ENCODE data around the gene RCN1.

RCN1 gene

GRCh38 chr11:32045456-32045855, 45.4 kb upstream of the RCN1 start:
- ATAC-seq (ENCODE audit: insufficient read depth, low read depth) (no peak), DNase-seq (no peak)
- Histone ChIP-seq H3K36me3 (ENCODE audit: insufficient read depth, low read length) (no peaks in the 10 kb centered on the region), H3K4me1 (ENCODE audit: insufficient read depth, low read length) (no peaks in the 10 kb centered on the region), H4K20me1 (ENCODE audit: insufficient read depth, low read length) (no peaks in the 10 kb centered on the region), H3K27me3 (ENCODE audit: insufficient read depth, low read length, poor library complexity) (peaks cover 3% of the 10 kb centered on the region), H3K9me3 (ENCODE audit: insufficient read depth, low read length, severe bottlenecking) (no peaks in the 10 kb centered on the region), H3K79me2 (ENCODE audit: insufficient read depth, low read length) (no peaks in the 10 kb centered on the region), H3K27ac (ENCODE audit: low read length) (no peak overlapping the region), H3K4me2 (ENCODE audit: insufficient read depth, low read length) (no peak overlapping the region), H2AFZ (ENCODE audit: low read depth, low read length) (no peak overlapping the region), H3K4me3 (ENCODE audit: low read depth in 1 of 2, low read length in 2 of 2) (no peak overlapping the region), H3K9ac (ENCODE audit: low read depth, low read length) (no peak overlapping the region)
- TF ChIP-seq EZH2 (IDR thresholded peaks at IDR 0.05; ENCODE audit: borderline replicate concordance, low read depth, low read length, severe bottlenecking): no peak
- no peak for TF ChIP-seq CTCF (IDR thresholded peaks at IDR 0.05; ENCODE audit: borderline replicate concordance, extremely low read depth, low read length, poor library complexity, severe bottlenecking)

- H3K27me3 ChIP-seq (ENCODE audit: insufficient read depth, low read length, poor library complexity): peaks cover 16% of the 10 kb centered on the region
- no peaks in the 10 kb centered on the region for H3K9me3 ChIP-seq (ENCODE audit: insufficient read depth, low read length, severe bottlenecking)
- H3K36me3 ChIP-seq (ENCODE audit: insufficient read depth, low read length): no peaks in the 10 kb centered on the region
- ATAC-seq (ENCODE audit: insufficient read depth, low read depth) (no peak), DNase-seq (no peak)
- no peaks in the 10 kb centered on the region for H3K4me1 ChIP-seq (ENCODE audit: insufficient read depth, low read length)
- no peaks in the 10 kb centered on the region for H3K79me2 ChIP-seq (ENCODE audit: insufficient read depth, low read length)
- H3K4me3 ChIP-seq (ENCODE audit: low read depth in 1 of 2, low read length in 2 of 2): no peak overlapping the region
- no peak overlapping the region for H3K4me2 ChIP-seq (ENCODE audit: insufficient read depth, low read length)
- no peak overlapping the region for H3K27ac ChIP-seq (ENCODE audit: low read length)
- no peaks in the 10 kb centered on the region for H4K20me1 ChIP-seq (ENCODE audit: insufficient read depth, low read length)
- no peak overlapping the region for H2AFZ ChIP-seq (ENCODE audit: low read depth, low read length)
- TF ChIP-seq CTCF (IDR thresholded peaks at IDR 0.05; ENCODE audit: borderline replicate concordance, extremely low read depth, low read length, poor library complexity, severe bottlenecking): no peak
- TF ChIP-seq EZH2 (IDR thresholded peaks at IDR 0.05; ENCODE audit: borderline replicate concordance, low read depth, low read length, severe bottlenecking): no peak
- no peak overlapping the region for H3K9ac ChIP-seq (ENCODE audit: low read depth, low read length)
Measured at GRCh38 chr11:32050264-32050663, 40.6 kb upstream of the RCN1 start.

- no peaks in the 10 kb centered on the region for H4K20me1 ChIP-seq (ENCODE audit: insufficient read depth, low read length)
- ATAC-seq (ENCODE audit: insufficient read depth, low read depth): peak; percentile 77
- no peaks in the 10 kb centered on the region for H3K36me3 ChIP-seq (ENCODE audit: insufficient read depth, low read length)
- no peak overlapping the region for H3K4me3 ChIP-seq (ENCODE audit: low read depth in 1 of 2, low read length in 2 of 2)
- no peaks in the 10 kb centered on the region for H3K4me1 ChIP-seq (ENCODE audit: insufficient read depth, low read length)
- H3K4me2 ChIP-seq (ENCODE audit: insufficient read depth, low read length): no peak overlapping the region
- DNase-seq: peak; percentile 57
- TF ChIP-seq CTCF (IDR thresholded peaks at IDR 0.05; ENCODE audit: borderline replicate concordance, extremely low read depth, low read length, poor library complexity, severe bottlenecking) (peak; percentile 86), EZH2 (IDR thresholded peaks at IDR 0.05; ENCODE audit: borderline replicate concordance, low read depth, low read length, severe bottlenecking) (no peak)
- H3K9ac ChIP-seq (ENCODE audit: low read depth, low read length): no peak overlapping the region
- H3K27ac ChIP-seq (ENCODE audit: low read length): no peak overlapping the region
- no peak overlapping the region for H2AFZ ChIP-seq (ENCODE audit: low read depth, low read length)
- H3K9me3 ChIP-seq (ENCODE audit: insufficient read depth, low read length, severe bottlenecking): no peaks in the 10 kb centered on the region
- H3K79me2 ChIP-seq (ENCODE audit: insufficient read depth, low read length): no peaks in the 10 kb centered on the region
- peaks cover 21% of the 10 kb centered on the region for H3K27me3 ChIP-seq (ENCODE audit: insufficient read depth, low read length, poor library complexity)
Measured at GRCh38 chr11:32052215-32052614, 38.7 kb upstream of the RCN1 start.

All from DND-41 (cell line).